Right cardiac atrium (tissue), 5 donors: ENCODE data around the gene RALGPS1. TPM values are rescaled to one million over a fixed set of nuclear protein-coding genes. Genes with fewer than 3 reads are reported as not detected.

Experiments
- ATAC-seq, 2 donors: fragments of 200-7000 bp; cut with Tn5 transposase; one replicate each; pipeline versions ENCODE4 v1.8.0 to v1.9.1; 2020; ENCODE audit warnings: moderate library complexity in 2 of 2, mild to moderate bottlenecking in 1 of 2
- DNase-seq, 3 donors: peaks; one replicate each; pipeline ENCODE4 v3.0.0-alpha.2; 2020
- H3K27ac ChIP-seq: one replicate; pipeline ENCODE4 v1.5.1; 2013; ENCODE audit warnings: mild to moderate bottlenecking, low read length, control low read depth, moderate library complexity
- H3K27me3 ChIP-seq: one replicate; pipeline ENCODE4 v1.6.1; 2013; ENCODE audit not compliant: control insufficient read depth, insufficient read depth
- H3K4me1 ChIP-seq: one replicate; pipeline ENCODE4 v1.6.1; 2013; ENCODE audit warnings: low read length; ENCODE audit not compliant: control insufficient read depth, insufficient read depth
- H3K4me3 ChIP-seq: one replicate; pipeline ENCODE4 v1.5.1; 2013; ENCODE audit warnings: low read length, control low read depth
- H3K9me3 ChIP-seq: one replicate; pipeline ENCODE4 v1.6.1; 2013; ENCODE audit warnings: low read length; ENCODE audit not compliant: control insufficient read depth
- WGBS: extraction: QIAGEN DNeasy Blood & Tissue Kit; methylation state at CpG from one replicate; pipeline ENCODE4 v1.1.7; 2013; 5-methylcytosine and 5-hydroxymethylcytosine counted together
- intact Hi-C, 4 donors: fragments of 100-400 bp; cut with DNase I; formaldehyde crosslinking; loops; one replicate each; pipeline versions ENCODE4 v1.11.0 to v1.14.0; 2022 to 2023
- polyA plus RNA-seq: library from polyadenylated mRNA; stranded (reverse); fragments of 200-250 nt; gene quantifications from one replicate; pipeline ENCODE4 v1.2.3, GENCODE V29; 2013
- total RNA-seq, 4 donors: library from RNA; stranded (reverse); fragmentation: NEBNext Ultra II Directional; extraction: Animal tissue kit (Norgen Biotek cat#: 25700); gene quantifications; one replicate each; pipeline ENCODE4 v1.2.1, GENCODE V29; 2021
- donor health status: healthy with polysubstance abuse.
- donor health status: DM: no; HTN: yes; CAD: no.
- donor health status: DM: no; HTN: no; CAD: no.
- donor health status: DM: no; HTN: yes; CAD: no; lungs with severe emphysema.
- donor health status: DM: yes; HTN: yes; CAD: no.

RALGPS1 gene
- total and polyA plus RNA-seq, 5 donors: 10.8 to 19.5 (median 16.3) TPM

- ATAC-seq (peak; percentile 40 to 61), DNase-seq (peak; percentile 47 to 75 (median 71))
- H3K9me3 ChIP-seq: no peaks in the 10 kb centered on the region
- peak overlapping the region; percentile 11 for H3K27ac ChIP-seq
- no peaks in the 10 kb centered on the region for H3K27me3 ChIP-seq
- intact Hi-C loops: no loop called here
- H3K4me3 ChIP-seq: no peak overlapping the region
- peaks cover 12% of the 10 kb centered on the region for H3K4me1 ChIP-seq
- 64% methylated on average over 7 of the region's 7 CpGs for WGBS
Measured at GRCh38 chr9:127058011-127058644, 143.5 kb downstream of the RALGPS1 start.

GRCh38 chr9:127058645-127059021, 144.1 kb downstream of the RALGPS1 start:
- intact Hi-C loops: no loop called here
- no peak overlapping the region for H3K4me3 ChIP-seq
- DNase-seq (no peak), ATAC-seq (no peak)
- peaks cover 11% of the 10 kb centered on the region for H3K4me1 ChIP-seq
- H3K27me3 ChIP-seq: no peaks in the 10 kb centered on the region
- 90% methylated on average over 4 of the region's 4 CpGs for WGBS
- no peaks in the 10 kb centered on the region for H3K9me3 ChIP-seq
- no peak overlapping the region for H3K27ac ChIP-seq

GRCh38 chr9:127059030-127059429, 144.4 kb downstream of the RALGPS1 start:
- H3K27me3 ChIP-seq: no peaks in the 10 kb centered on the region
- H3K4me1 ChIP-seq: peaks cover 8% of the 10 kb centered on the region
- no peak overlapping the region for H3K4me3 ChIP-seq
- intact Hi-C loops: no loop called here
- H3K9me3 ChIP-seq: no peaks in the 10 kb centered on the region
- ATAC-seq: no peak
- no peak overlapping the region for H3K27ac ChIP-seq
- DNase-seq: no peak
- WGBS: 92% methylated on average over 2 of the region's 2 CpGs

- intact Hi-C loops: no loop called here
- ATAC-seq (peak; percentile 38 to 64), DNase-seq (no peak)
- Histone ChIP-seq H3K9me3 (no peaks in the 10 kb centered on the region), H3K4me3 (no peak overlapping the region), H3K27ac (no peak overlapping the region), H3K4me1 (peaks cover 5% of the 10 kb centered on the region), H3K27me3 (no peaks in the 10 kb centered on the region)
- 64% methylated on average over 4 of the region's 4 CpGs for WGBS
Measured at GRCh38 chr9:127059765-127060361, 145.3 kb downstream of the RALGPS1 start.

GRCh38 chr9:127061411-127061810, 146.8 kb downstream of the RALGPS1 start:
- WGBS: 91% methylated on average over 3 of the region's 3 CpGs
- H3K4me3 ChIP-seq: no peak overlapping the region
- H3K27me3 ChIP-seq: no peaks in the 10 kb centered on the region
- ATAC-seq (no peak), DNase-seq (no peak)
- no peak overlapping the region for H3K27ac ChIP-seq
- H3K9me3 ChIP-seq: no peaks in the 10 kb centered on the region
- intact Hi-C loops: no loop called here
- H3K4me1 ChIP-seq: peaks cover 5% of the 10 kb centered on the region

GRCh38 chr9:127064335-127064734, 149.8 kb downstream of the RALGPS1 start:
- Histone ChIP-seq H3K27me3 (no peaks in the 10 kb centered on the region), H3K4me3 (no peak overlapping the region), H3K9me3 (no peaks in the 10 kb centered on the region), H3K4me1 (no peaks in the 10 kb centered on the region), H3K27ac (no peak overlapping the region)
- intact Hi-C loops: no loop called here
- ATAC-seq: no peak
- WGBS: 64% methylated on average over 2 of the region's 2 CpGs
- no peak for DNase-seq

GRCh38 chr9:127065592-127065991, 151.0 kb downstream of the RALGPS1 start:
- intact Hi-C loops: no loop called here
- ATAC-seq (peak in 1 of 2 donors; percentile 65), DNase-seq (no peak)
- Histone ChIP-seq H3K4me3 (no peak overlapping the region), H3K27me3 (no peaks in the 10 kb centered on the region), H3K9me3 (no peaks in the 10 kb centered on the region), H3K27ac (no peak overlapping the region), H3K4me1 (no peaks in the 10 kb centered on the region)
- WGBS: 37% methylated on average over 1 of the region's 1 CpG

- intact Hi-C loops: no loop called here
- ATAC-seq: peak in 1 of 2 donors; percentile 39
- H3K4me3 ChIP-seq: no peak overlapping the region
- no peak overlapping the region for H3K27ac ChIP-seq
- H3K4me1 ChIP-seq: no peaks in the 10 kb centered on the region
- DNase-seq: no peak
- H3K9me3 ChIP-seq: no peaks in the 10 kb centered on the region
- no peaks in the 10 kb centered on the region for H3K27me3 ChIP-seq
- 97% methylated on average over 9 of the region's 9 CpGs for WGBS
Measured at GRCh38 chr9:127066060-127066850, 151.7 kb downstream of the RALGPS1 start.

GRCh38 chr9:127066851-127067136, 152.2 kb downstream of the RALGPS1 start:
- DNase-seq (no peak), ATAC-seq (peak in 1 of 2 donors; percentile 47)
- Histone ChIP-seq H3K27me3 (no peaks in the 10 kb centered on the region), H3K4me3 (no peak overlapping the region), H3K4me1 (no peaks in the 10 kb centered on the region), H3K9me3 (no peaks in the 10 kb centered on the region), H3K27ac (no peak overlapping the region)
- WGBS: 95% methylated on average over 2 of the region's 2 CpGs
- intact Hi-C loops: no loop called here

GRCh38 chr9:127067603-127068220, 153.1 kb downstream of the RALGPS1 start:
- no peaks in the 10 kb centered on the region for H3K9me3 ChIP-seq
- DNase-seq (no peak), ATAC-seq (no peak)
- no peaks in the 10 kb centered on the region for H3K4me1 ChIP-seq
- H3K27me3 ChIP-seq: no peaks in the 10 kb centered on the region
- intact Hi-C loops: no loop called here
- no peak overlapping the region for H3K27ac ChIP-seq
- no peak overlapping the region for H3K4me3 ChIP-seq
- 93% methylated on average over 5 of the region's 5 CpGs for WGBS
